NCI-H774 (cell line): ENCODE results near the gene CCDC33.

Experiments
- DNase-seq: peaks from one replicate; lab custom pipeline; 2025; lab: John Stamatoyannopoulos, UW

CCDC33 gene

GRCh38 chr15:74381190-74381453 is 145.0 kb downstream of the CCDC33 start:
- DNase-seq, result no peak

- DNase-seq, result no peak
Observed at GRCh38 chr15:74381481-74381880, 145.4 kb downstream of the CCDC33 start.

DNA sequence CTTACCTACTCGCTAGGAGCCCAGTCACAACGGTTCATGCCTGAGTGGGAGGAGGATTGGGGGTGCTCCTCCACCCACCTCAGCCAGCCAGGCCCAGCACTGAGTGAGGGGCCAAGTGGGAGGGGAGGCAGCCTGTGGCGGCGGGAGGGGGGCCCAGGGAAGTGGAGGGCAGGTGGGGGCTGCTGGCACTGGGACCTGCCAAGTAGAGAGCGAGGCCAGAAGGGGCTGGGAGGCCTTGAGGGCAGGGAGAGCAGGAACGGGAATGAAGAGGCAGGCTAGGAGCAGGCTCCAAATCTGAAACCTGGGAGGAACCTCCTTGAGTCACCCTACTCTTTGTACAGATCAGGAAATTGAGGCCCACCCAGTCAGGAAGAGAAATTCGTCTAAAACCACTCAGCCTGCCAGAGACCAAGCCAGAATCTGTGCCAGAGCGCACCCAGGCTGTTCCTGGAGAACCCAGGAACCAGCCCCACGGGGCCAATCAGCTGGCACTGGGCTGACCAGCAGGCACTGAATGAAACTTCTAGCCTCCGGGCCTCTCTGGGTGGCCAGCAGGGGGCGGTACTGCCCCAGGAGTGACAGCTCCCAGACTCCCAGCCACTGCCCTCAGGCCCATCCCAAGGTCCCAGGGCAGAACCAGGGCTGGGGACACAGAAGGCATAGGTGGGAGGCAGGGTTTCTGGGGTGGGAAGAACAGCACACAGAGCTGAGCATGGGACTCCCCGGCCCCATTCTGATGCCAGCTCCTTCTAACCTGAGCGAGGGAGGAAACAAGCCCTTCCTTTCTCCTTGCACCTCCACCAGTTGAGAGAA is 146.1 kb downstream of the CCDC33 start:
- peak; percentile 71 for DNase-seq

GRCh38 chr15:74383286-74383685 is 147.2 kb downstream of the CCDC33 start:
- no peak for DNase-seq

- no peak for DNase-seq
Observed at GRCh38 chr15:74383695-74384565, 147.8 kb downstream of the CCDC33 start.

- no peak for DNase-seq
Observed at GRCh38 chr15:74384566-74384880, 148.4 kb downstream of the CCDC33 start.

- DNase-seq, result no peak
Observed at GRCh38 chr15:74384881-74385643, 148.9 kb downstream of the CCDC33 start.

DNA sequence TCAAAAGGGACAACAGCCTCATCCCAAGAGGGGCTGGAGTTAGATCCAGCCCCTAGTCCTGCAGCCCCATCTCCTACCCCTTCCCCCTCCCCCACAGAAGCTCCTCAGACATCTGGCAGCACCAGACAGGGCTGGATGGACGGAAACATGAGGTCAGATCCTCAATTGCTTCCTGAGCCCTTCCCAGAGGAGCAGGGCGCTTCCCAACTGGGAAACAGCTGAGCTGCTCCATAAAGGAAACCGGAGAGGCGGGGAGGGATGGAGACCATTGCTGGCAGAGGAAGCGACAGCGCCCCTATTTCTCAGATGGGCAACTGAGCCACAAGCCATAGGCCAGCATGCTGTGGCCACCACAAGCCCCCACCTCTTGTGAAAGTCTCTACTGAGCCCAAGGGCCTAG is 149.6 kb downstream of the CCDC33 start:
- no peak for DNase-seq
